Brain (organoid and tissue), 1 donor: ENCODE data around the gene NPL. TPM values are rescaled to one million over a fixed set of nuclear protein-coding genes. Genes with fewer than 3 reads are reported as not detected.

Source experiments
- polyA plus RNA-seq: library from polyadenylated mRNA; stranded (reverse); fragments of 350-450 nt; fragmentation: Illumina TruSeq; extraction: RNeasy Lipid Tissue Mini Kit (QIAGEN cat#74804); gene quantifications from one replicate; pipeline ENCODE4 v1.2.3, GENCODE V29; 2015; ENCODE audit warnings: low read depth, low replicate concordance; ENCODE audit not compliant: insufficient read depth

Gene NPL
- polyA plus RNA-seq, 1 donor from 2014 or later = 3.2 TPM

Other genes with a start within 250 kb of the NPL start
- 1.4 TPM for gene RNASEL, start 200.5 kb upstream of the NPL start, polyA plus RNA-seq
- gene RGS16, start 185.4 kb upstream of the NPL start, polyA plus RNA-seq = 58.8 TPM
- gene RGS8, start 105.2 kb upstream of the NPL start, polyA plus RNA-seq = 9.7 TPM
- gene DHX9, start 49.6 kb downstream of the NPL start, polyA plus RNA-seq = 141 TPM
- not detected for gene SHCBP1L, start 163.4 kb downstream of the NPL start, polyA plus RNA-seq
- 33.5 TPM for gene LAMC1, start 233.6 kb downstream of the NPL start, polyA plus RNA-seq